Smooth muscle cell (in vitro differentiated cells): ENCODE results near the gene GPR3. TPM values are rescaled to one million over a fixed set of nuclear protein-coding genes. Genes with fewer than 3 reads are reported as not detected.

Experiments used
- DNase-seq: peaks from one replicate; lab custom pipeline; 2025; ENCODE audit not compliant: unreplicated experiment; lab: John Stamatoyannopoulos, UW
- H2AFZ ChIP-seq: fragments of 200-600 bp; sonication (generic); 2 replicates; pipeline ENCODE4 v1.6.0; 2016; ENCODE audit warnings: antibody characterized with exemption, low read depth, mild to moderate bottlenecking
- H3F3A ChIP-seq: fragments of 200-600 bp; sonication (generic); 2 replicates; pipeline ENCODE4 v1.6.0; 2017; ENCODE audit warnings: antibody characterized with exemption, low read depth
- H3K27ac ChIP-seq: fragments of 200-600 bp; sonication (generic); 2 replicates; pipeline ENCODE4 v1.5.1; 2016; ENCODE audit warnings: low read depth, mild to moderate bottlenecking
- H3K27me3 ChIP-seq: fragments of 200-600 bp; sonication (generic); 2 replicates; pipeline ENCODE4 v1.6.1; 2016; ENCODE audit warnings: low read depth, mild to moderate bottlenecking
- H3K36me3 ChIP-seq: fragments of 200-600 bp; sonication (generic); 2 replicates; pipeline ENCODE4 v1.5.1; 2016; ENCODE audit warnings: low read depth
- H3K4me1 ChIP-seq: fragments of 200-600 bp; sonication (generic); 2 replicates; pipeline ENCODE4 v1.5.1; 2016; ENCODE audit warnings: low read depth
- H3K4me2 ChIP-seq: fragments of 200-600 bp; sonication (generic); 2 replicates; pipeline ENCODE4 v1.6.0; 2016; ENCODE audit warnings: mild to moderate bottlenecking
- H3K4me3 ChIP-seq: fragments of 200-600 bp; sonication (generic); 2 replicates; pipeline ENCODE4 v1.5.1; 2016; ENCODE audit warnings: mild to moderate bottlenecking
- H3K79me2 ChIP-seq: fragments of 200-600 bp; sonication (generic); 2 replicates; pipeline ENCODE4 v1.6.0; 2016; ENCODE audit warnings: low read depth, mild to moderate bottlenecking
- H3K9ac ChIP-seq: fragments of 200-600 bp; sonication (generic); 2 replicates; pipeline ENCODE4 v1.6.0; 2016; ENCODE audit warnings: low read depth
- H3K9me3 ChIP-seq: fragments of 200-600 bp; sonication (generic); replicated peaks from 2 replicates; pipeline ENCODE4 v1.5.1; 2016; ENCODE audit warnings: low read depth
- H4K20me1 ChIP-seq: fragments of 200-600 bp; sonication (generic); 2 replicates; pipeline ENCODE4 v1.6.0; 2016; ENCODE audit warnings: low read depth
- CTCF ChIP-seq: fragments of 200-600 bp; sonication (generic); IDR thresholded peaks from 2 replicates; pipeline ENCODE4 v1.5.1; 2017; ENCODE audit warnings: borderline replicate concordance, mild to moderate bottlenecking, antibody characterized with exemption; ENCODE audit not compliant: insufficient read depth, poor library complexity, severe bottlenecking
- WGBS: methylation state at CpG from one replicate; pipeline ENCODE4 v1.1.7; 2016; ENCODE audit warnings: low lambda C conversion rate; 5-methylcytosine and 5-hydroxymethylcytosine counted together
- polyA plus RNA-seq: library from polyadenylated mRNA; unstranded; fragments of >200 nt; fragmentation: Nextera tagmentation; extraction: Ambion mirVana; gene quantifications from 2 replicates; pipeline ENCODE4 v1.2.1, GENCODE V29; 2016
- total RNA-seq: library from RNA; depleted of rRNA; stranded (reverse); fragments of >200 nt; gene quantifications from 2 replicates; pipeline ENCODE4 v1.2.3, GENCODE V29; 2014

The GPR3 gene
- total and polyA plus RNA-seq, 2 experiments from 2014 or later, result 2.7 to 4.0 TPM

- H3F3A ChIP-seq, result peaks cover 5% of the 10 kb centered on the region
- no peak for TF ChIP-seq CTCF
- H3K27me3 ChIP-seq, result no peaks in the 10 kb centered on the region
- H3K36me3 ChIP-seq, result no peaks in the 10 kb centered on the region
- WGBS, result 97% methylated on average over 9 of the region's 9 CpGs
- H3K4me3 ChIP-seq, result no peak overlapping the region
- no peak overlapping the region for H3K4me2 ChIP-seq
- H3K27ac ChIP-seq, result no peak overlapping the region
- no peaks in the 10 kb centered on the region for H3K79me2 ChIP-seq
- H2AFZ ChIP-seq, result no peak overlapping the region
- no peaks in the 10 kb centered on the region for H4K20me1 ChIP-seq
- peaks cover 4% of the 10 kb centered on the region for H3K4me1 ChIP-seq
- DNase-seq, result no peak
- H3K9me3 ChIP-seq, result no peaks in the 10 kb centered on the region
- H3K9ac ChIP-seq, result no peak overlapping the region
Observed at GRCh38 chr1:27394282-27394658, 1.8 kb downstream of the GPR3 start.

GRCh38 chr1:27394925-27395324 lies 2.5 kb downstream of the GPR3 start:
- 80% methylated on average over 1 of the region's 1 CpG for WGBS
- no peak overlapping the region for H3K9ac ChIP-seq
- H3F3A ChIP-seq, result peaks cover 5% of the 10 kb centered on the region
- TF ChIP-seq CTCF, result no peak
- no peaks in the 10 kb centered on the region for H3K79me2 ChIP-seq
- no peak overlapping the region for H2AFZ ChIP-seq
- H3K9me3 ChIP-seq, result no peaks in the 10 kb centered on the region
- H3K4me2 ChIP-seq, result peak overlapping the region; percentile 2
- H3K27ac ChIP-seq, result peak overlapping the region; percentile 35
- DNase-seq, result no peak
- peaks cover 4% of the 10 kb centered on the region for H3K4me1 ChIP-seq
- no peaks in the 10 kb centered on the region for H4K20me1 ChIP-seq
- no peaks in the 10 kb centered on the region for H3K27me3 ChIP-seq
- no peaks in the 10 kb centered on the region for H3K36me3 ChIP-seq
- no peak overlapping the region for H3K4me3 ChIP-seq

GRCh38 chr1:27395441-27396195 lies 3.2 kb downstream of the GPR3 start:
- Histone ChIP-seq H3K27ac (no peak overlapping the region), H2AFZ (no peak overlapping the region)
- WGBS, result 13% methylated on average over 10 of the region's 10 CpGs

More at GRCh38 chr1:27395441-27396195, 3.2 kb downstream of the GPR3 start:
- no peaks in the 10 kb centered on the region for H3K27me3 ChIP-seq
- H3K4me3 ChIP-seq, result no peak overlapping the region
- H4K20me1 ChIP-seq, result no peaks in the 10 kb centered on the region
- DNase-seq, result no peak
- H3K4me1 ChIP-seq, result peaks cover 4% of the 10 kb centered on the region
- H3K9ac ChIP-seq, result no peak overlapping the region
- peak overlapping the region; percentile 2 for H3K4me2 ChIP-seq
- H3K79me2 ChIP-seq, result no peaks in the 10 kb centered on the region
- no peaks in the 10 kb centered on the region for H3K9me3 ChIP-seq
- H3K36me3 ChIP-seq, result no peaks in the 10 kb centered on the region
- peak; percentile 98 for TF ChIP-seq CTCF
- H3F3A ChIP-seq, result peaks cover 5% of the 10 kb centered on the region
